H1 (cell line): Measurements from ENCODE around the gene CYP2A13. TPM values are rescaled to one million over a fixed set of nuclear protein-coding genes. Genes with fewer than 3 reads are reported as not detected.

Experiments
- CTCF ChIA-PET: fragments of 300-600 bp; sonication (Branson Sonifier 250); formaldehyde crosslinking; loops from one replicate; lab custom pipeline; 2021; ENCODE audit not compliant: partially characterized antibody; lab: Charles Lee
- POLR2A ChIA-PET: fragments of 300-600 bp; sonication (Branson Sonifier 250); formaldehyde crosslinking; loops from one replicate; lab custom pipeline; 2021; ENCODE audit warnings: inconsistent platforms; ENCODE audit not compliant: partially characterized antibody; lab: Charles Lee
- DNase-seq, 2 experiments: peaks; one replicate each; pipeline versions ENCODE4 v3.0.0 to v3.0.0-alpha.2; 2010 to 2022; ENCODE audit warnings: low spot score in 2 of 2, low read depth in 1 of 2, mixed read lengths in 1 of 2
- FAIRE-seq: peaks from 2 replicates; lab custom pipeline; 2011; peaks lifted over from hg19 to GRCh38; lab: Jason Lieb, UNC
- H2AFZ ChIP-seq: 2 replicates; pipeline ENCODE4 v1.8.1; 2012; ENCODE audit warnings: low read length, inconsistent platforms
- H2AK5ac ChIP-seq: 2 replicates; pipeline ENCODE4 v1.6.1; 2013; ENCODE audit warnings: low read depth, low read length
- H2BK120ac ChIP-seq: replicated peaks from 2 replicates; pipeline ENCODE3; 2013; ENCODE audit warnings: low read depth, low read length, inconsistent platforms
- H2BK12ac ChIP-seq: 2 replicates; pipeline ENCODE4 v1.6.1; 2013; ENCODE audit warnings: low read depth, low read length
- H2BK15ac ChIP-seq: 2 replicates; pipeline ENCODE4 v1.6.1; 2013; ENCODE audit warnings: low read length
- H2BK20ac ChIP-seq: 2 replicates; pipeline ENCODE4 v1.6.1; 2013; ENCODE audit warnings: low read length
- H2BK5ac ChIP-seq: 2 replicates; pipeline ENCODE4 v1.6.1; 2013; ENCODE audit warnings: low read depth, low read length
- H3K14ac ChIP-seq: 2 replicates; pipeline ENCODE4 v1.6.1; 2013; ENCODE audit warnings: inconsistent platforms; ENCODE audit not compliant: insufficient read length
- H3K18ac ChIP-seq: 2 replicates; pipeline ENCODE4 v1.6.1; 2013; ENCODE audit warnings: low read length; ENCODE audit errors: extremely low read depth
- H3K23ac ChIP-seq: 2 replicates; pipeline ENCODE4 v1.6.1; 2013; ENCODE audit warnings: inconsistent platforms; ENCODE audit not compliant: insufficient read length
- H3K23me2 ChIP-seq: 2 replicates; pipeline ENCODE4 v1.6.1; 2013; ENCODE audit warnings: low read depth, low read length
- H3K27ac ChIP-seq: 2 replicates; pipeline ENCODE4 v1.6.1; 2011; ENCODE audit warnings: low read depth, low read length, inconsistent platforms
- H3K27me3 ChIP-seq, 4 experiments: replicated peaks in 1 of 4; 1 replicate in 1 of 4; 2 replicates in 3 of 4; pipeline versions ENCODE4 v1.6.1 to v1.8.1; 2011 to 2013; ENCODE audit warnings: low read length in 3 of 4, mild to moderate bottlenecking in 3 of 4, inconsistent platforms in 2 of 4, mixed read lengths in 2 of 4, moderate library complexity in 1 of 4; ENCODE audit not compliant: control insufficient read depth in 3 of 4, insufficient read depth in 3 of 4; ENCODE audit errors: extremely low read depth in 1 of 4
- H3K36me3 ChIP-seq, 4 experiments: 2 replicates each; pipeline versions ENCODE4 v1.6.1 to v1.8.1; 2011 to 2013; ENCODE audit warnings: mild to moderate bottlenecking in 4 of 4, low read length in 3 of 4, moderate library complexity in 2 of 4, control low read depth in 1 of 4, inconsistent platforms in 1 of 4; ENCODE audit not compliant: insufficient read depth in 4 of 4, control insufficient read depth in 2 of 4
- H3K4ac ChIP-seq: replicated peaks from 2 replicates; pipeline ENCODE3; 2013; ENCODE audit warnings: low read length, low read depth, mixed read lengths, inconsistent platforms; ENCODE audit not compliant: insufficient read length
- H3K4me1 ChIP-seq, 4 experiments: replicated peaks in 1 of 4; 1 replicate in 1 of 4; 2 replicates in 3 of 4; pipeline versions ENCODE4 v1.6.1 to v1.8.1; 2011 to 2013; ENCODE audit warnings: low read length in 3 of 4, inconsistent platforms in 2 of 4, mixed read lengths in 1 of 4; ENCODE audit not compliant: insufficient read depth in 4 of 4, control insufficient read depth in 3 of 4
- H3K4me2 ChIP-seq, 2 experiments: 2 replicates each; pipeline versions ENCODE4 v1.6.1 to v1.8.1; 2011 to 2013; ENCODE audit warnings: low read depth in 2 of 2, low read length in 2 of 2, control low read depth in 1 of 2, inconsistent platforms in 1 of 2, mild to moderate bottlenecking in 1 of 2; ENCODE audit not compliant: insufficient read depth in 1 of 2
- H3K4me3 ChIP-seq, 4 experiments: fragments of 200-600, 300-600 bp in 1 of 4; sonication (generic), shearing (Covaris generic), sonication (Bioruptor Twin) in 1 of 4; 2 replicates each; pipeline versions ENCODE4 v1.5.1 to v1.8.1; 2011 to 2016; ENCODE audit warnings: low read length in 4 of 4, low read depth in 3 of 4, control low read depth in 2 of 4, inconsistent platforms in 2 of 4, mild to moderate bottlenecking in 2 of 4, mixed read lengths in 1 of 4, moderate library complexity in 1 of 4; ENCODE audit not compliant: insufficient read depth in 2 of 4; ENCODE audit errors: extremely low read depth in 1 of 4
- H3K56ac ChIP-seq: replicated peaks from 2 replicates; pipeline ENCODE3; 2013; ENCODE audit warnings: low read depth, mild to moderate bottlenecking, mixed read lengths, low read length, inconsistent platforms; ENCODE audit not compliant: insufficient read length
- H3K79me1 ChIP-seq: 2 replicates; pipeline ENCODE4 v1.6.1; 2013; ENCODE audit warnings: low read depth, low read length, control low read depth
- H3K79me2 ChIP-seq, 2 experiments: 2 replicates each; pipeline versions ENCODE4 v1.6.1 to v1.8.1; 2012 to 2013; ENCODE audit warnings: low read length in 2 of 2, mild to moderate bottlenecking in 2 of 2, inconsistent platforms in 1 of 2; ENCODE audit not compliant: insufficient read depth in 2 of 2, control insufficient read depth in 1 of 2
- H3K9ac ChIP-seq, 4 experiments: replicated peaks in 1 of 4; 1 replicate in 1 of 4; 2 replicates in 3 of 4; pipeline versions ENCODE4 v1.6.1 to v1.8.1; 2011 to 2013; ENCODE audit warnings: low read depth in 3 of 4, low read length in 3 of 4, control low read depth in 2 of 4, mild to moderate bottlenecking in 2 of 4, moderate library complexity in 2 of 4, inconsistent platforms in 1 of 4; ENCODE audit errors: extremely low read depth in 1 of 4
- H3K9me3 ChIP-seq, 2 experiments: 2 replicates each; pipeline versions ENCODE4 v1.6.1 to v1.8.1; 2012 to 2013; ENCODE audit warnings: mild to moderate bottlenecking in 2 of 2, moderate library complexity in 2 of 2, control low read depth in 1 of 2, inconsistent platforms in 1 of 2, low read depth in 1 of 2, low read length in 1 of 2, mixed read lengths in 1 of 2; ENCODE audit not compliant: insufficient read depth in 2 of 2
- H4K20me1 ChIP-seq, 2 experiments: replicated peaks in 1 of 2; 2 replicates each; pipeline versions ENCODE3 to v1.8.1; 2011 to 2013; ENCODE audit warnings: inconsistent platforms in 2 of 2, low read length in 2 of 2, mild to moderate bottlenecking in 1 of 2; ENCODE audit not compliant: insufficient read depth in 2 of 2, control insufficient read depth in 1 of 2
- H4K5ac ChIP-seq: 2 replicates; pipeline ENCODE4 v1.6.1; 2013; ENCODE audit warnings: low read length, low read depth, mixed read lengths, inconsistent platforms; ENCODE audit not compliant: insufficient read length
- H4K8ac ChIP-seq: 2 replicates; pipeline ENCODE4 v1.8.0; 2013; ENCODE audit warnings: mild to moderate bottlenecking, moderate library complexity, low read length, inconsistent platforms; ENCODE audit not compliant: insufficient read depth; ENCODE audit errors: extremely low read depth
- H4K91ac ChIP-seq: replicated peaks from 2 replicates; pipeline ENCODE3; 2013; ENCODE audit warnings: low read length, mixed read lengths, inconsistent platforms; ENCODE audit not compliant: insufficient read length
- ASH2L ChIP-seq: fragments of 200-600, 300-600 bp; sonication (generic); IDR thresholded peaks from one replicate; pipeline ENCODE4 v1.7.1; 2017; ENCODE audit warnings: low read length
- EZH2 ChIP-seq: fragments of 200-600 bp; sonication (generic); IDR thresholded peaks from 2 replicates; pipeline ENCODE4 v1.7.1; 2012; ENCODE audit warnings: low read depth, mild to moderate bottlenecking, moderate library complexity, low read length, inconsistent platforms; ENCODE audit not compliant: severe bottlenecking
- GABPA ChIP-seq: IDR thresholded peaks from 2 replicates; pipeline ENCODE4 v1.6.1; 2011; ENCODE audit warnings: mild to moderate bottlenecking, low read length, moderate library complexity, borderline replicate concordance; ENCODE audit not compliant: insufficient read depth
- HDAC6 ChIP-seq: IDR thresholded peaks from one replicate; pipeline ENCODE4 v1.7.1; 2012; ENCODE audit warnings: low read depth, mild to moderate bottlenecking, inconsistent platforms, low read length, moderate library complexity
- RXRA ChIP-seq: IDR thresholded peaks from 2 replicates; pipeline ENCODE4 v1.6.1; 2011; ENCODE audit warnings: low read depth, mild to moderate bottlenecking, low read length, moderate library complexity; ENCODE audit not compliant: insufficient read depth
- WGBS, 2 experiments: shearing (Covaris generic) in 1 of 2; methylation state at CpG; one replicate each; pipeline versions ENCODE4 v1.1.6 to v1.1.7; 2013 to 2015; ENCODE audit warnings: low lambda C conversion rate in 2 of 2, mixed read lengths in 2 of 2, inconsistent platforms in 1 of 2, low coverage in 1 of 2, missing lambda C conversion rate in 1 of 2; ENCODE audit not compliant: insufficient replicate concordance in 2 of 2, insufficient coverage in 1 of 2, insufficient read length in 1 of 2; ENCODE audit errors: extremely low coverage in 1 of 2, missing lambda C conversion rate in 1 of 2; 5-methylcytosine and 5-hydroxymethylcytosine counted together
- polyA plus RNA-seq, 7 experiments: library from polyadenylated mRNA; depleted of rRNA in 3 of 7; stranded (reverse) in 5 of 7; unstranded in 2 of 7; fragments of >200 nt in 5 of 7; fragments of 200-250 nt in 2 of 7; gene quantifications; 1 replicate in 5 of 7; 2 replicates in 1 of 7; 4 replicates in 1 of 7; pipeline versions ENCODE4 v1.2.1 to v1.2.3, GENCODE V29; 2011 to 2013; ENCODE audit warnings: missing spikeins in 2 of 7, mixed read lengths in 2 of 7
- total RNA-seq: library from RNA; stranded (reverse); fragmentation: NEBNext Ultra II Directional; extraction: Animal tissue kit (Norgen Biotek cat#: 25700); gene quantifications from 2 replicates; pipeline ENCODE4 v1.2.1, GENCODE V29; 2021
- TF ChIP-seq, protein P1 (sequence below): IDR thresholded peaks from 2 replicates; pipeline ENCODE4 v1.6.1; 2012; ENCODE audit warnings: inconsistent platforms

Gene CYP2A13
- total and polyA plus RNA-seq, 2 of the 8 experiments (the other 6 are each of a cell fraction or from before 2014, with no cell fraction given): 0.60 to 0.63 TPM

GRCh38 chr19:41095703-41096102 is 7.5 kb downstream of the CYP2A13 start:
- no peak overlapping the region for H2AFZ ChIP-seq
- no peak overlapping the region for H2BK120ac ChIP-seq
- H4K20me1 ChIP-seq: no peaks in the 10 kb centered on the region
- H3K27ac ChIP-seq: no peak overlapping the region
- H4K5ac ChIP-seq: no peak overlapping the region
- H3K23me2 ChIP-seq: no peaks in the 10 kb centered on the region
- no peak overlapping the region for H4K91ac ChIP-seq
- H3K23ac ChIP-seq: no peak overlapping the region
- H3K4me3 ChIP-seq: no peak overlapping the region
- no peak overlapping the region for H3K4ac ChIP-seq
- POLR2A ChIA-PET: interaction anchor here (0.6 kb wide), 1 partner anchor 63 kb away, joined by 3 read pairs; no protein-coding TSS in a partner anchor
- H4K8ac ChIP-seq: no peak overlapping the region
- no peak overlapping the region for H3K56ac ChIP-seq
- DNase-seq (no peak), FAIRE-seq (no peak)
- no peak overlapping the region for H3K9ac ChIP-seq
- H2AK5ac ChIP-seq: no peak overlapping the region
- H3K79me2 ChIP-seq: no peaks in the 10 kb centered on the region
- no peak overlapping the region for H3K18ac ChIP-seq
- H3K4me1 ChIP-seq: peaks cover 0 to 2% (median 0%) of the 10 kb centered on the region in 4 experiments; a peak in 1 of 7 replicates
- H2BK20ac ChIP-seq: no peak overlapping the region
- peaks cover 0 to 9% (median 5%) of the 10 kb centered on the region in 4 experiments; a peak in 6 of 7 replicates for H3K27me3 ChIP-seq
- peaks cover 8 to 15% of the 10 kb centered on the region in 2 experiments; a peak in 2 of 4 replicates for H3K9me3 ChIP-seq
- TF ChIP-seq RXRA (no peak), EZH2 (no peak), HDAC6 (no peak), ASH2L (no peak), GABPA (no peak)
- TF ChIP-seq, protein P1, sequence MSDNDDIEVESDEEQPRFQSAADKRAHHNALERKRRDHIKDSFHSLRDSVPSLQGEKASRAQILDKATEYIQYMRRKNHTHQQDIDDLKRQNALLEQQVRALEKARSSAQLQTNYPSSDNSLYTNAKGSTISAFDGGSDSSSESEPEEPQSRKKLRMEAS: 0 out of 2 replicates have a peak, but pooled peaks have one; percentile 15
- WGBS, 2 experiments: 76% methylated on average over 13 of the region's 15 CpGs; no CpG with 5 or more reads in 1 of the 2 experiments
- no peak overlapping the region for H2BK5ac ChIP-seq
- no peaks in the 10 kb centered on the region for H3K79me1 ChIP-seq
- H3K4me2 ChIP-seq: no peak overlapping the region
- H2BK12ac ChIP-seq: no peak overlapping the region
- no peak overlapping the region for H2BK15ac ChIP-seq
- CTCF ChIA-PET: interaction anchor here (0.7 to 1.2 kb wide), 4 partner anchors 48 to 213 kb away, joined by 3 to 5 read pairs (median 4); no protein-coding TSS in a partner anchor
- no peaks in the 10 kb centered on the region for H3K36me3 ChIP-seq
- no peak overlapping the region for H3K14ac ChIP-seq
